HEK293T (cell line): Measurements from ENCODE around the gene SHC4.

ENCODE experiments used
- ARNT ChIP-seq: fragments of 450-650 bp; IDR thresholded peaks from 2 replicates; pipeline ENCODE4 v1.6.1; 2017; ENCODE audit warnings: mild to moderate bottlenecking
- BHLHE40 ChIP-seq: fragments of 450-650 bp; IDR thresholded peaks from 2 replicates; pipeline ENCODE4 v1.6.1; 2016; ENCODE audit warnings: mild to moderate bottlenecking, moderate library complexity, borderline replicate concordance
- ELF4 ChIP-seq: fragments of 450-650 bp; IDR thresholded peaks from 2 replicates; pipeline ENCODE4 v1.6.1; 2017; ENCODE audit warnings: antibody characterized with exemption
- FOXM1 ChIP-seq: fragments of 450-650 bp; IDR thresholded peaks from 2 replicates; pipeline ENCODE4 v1.6.1; 2017; ENCODE audit warnings: mild to moderate bottlenecking, borderline replicate concordance
- HDGF ChIP-seq: fragments of 450-650 bp; IDR thresholded peaks from 2 replicates; pipeline ENCODE4 v1.6.1; 2017; ENCODE audit warnings: antibody characterized with exemption, borderline replicate concordance
- LEF1 ChIP-seq: fragments of 450-650 bp; IDR thresholded peaks from 2 replicates; pipeline ENCODE4 v1.6.1; 2017; ENCODE audit warnings: mild to moderate bottlenecking, borderline replicate concordance
- SP1 ChIP-seq: fragments of 450-650 bp; IDR thresholded peaks from 2 replicates; pipeline ENCODE4 v1.6.1; 2017
- TARDBP ChIP-seq: fragments of 450-650 bp; IDR thresholded peaks from 2 replicates; pipeline ENCODE4 v1.6.1; 2016
- ZNF384 ChIP-seq: fragments of 450-650 bp; IDR thresholded peaks from 2 replicates; pipeline ENCODE4 v1.6.1; 2016
- TF ChIP-seq, protein P1 (sequence below): fragments of 450-650 bp; IDR thresholded peaks from 2 replicates; pipeline ENCODE4 v1.6.1; 2016

DNA sequence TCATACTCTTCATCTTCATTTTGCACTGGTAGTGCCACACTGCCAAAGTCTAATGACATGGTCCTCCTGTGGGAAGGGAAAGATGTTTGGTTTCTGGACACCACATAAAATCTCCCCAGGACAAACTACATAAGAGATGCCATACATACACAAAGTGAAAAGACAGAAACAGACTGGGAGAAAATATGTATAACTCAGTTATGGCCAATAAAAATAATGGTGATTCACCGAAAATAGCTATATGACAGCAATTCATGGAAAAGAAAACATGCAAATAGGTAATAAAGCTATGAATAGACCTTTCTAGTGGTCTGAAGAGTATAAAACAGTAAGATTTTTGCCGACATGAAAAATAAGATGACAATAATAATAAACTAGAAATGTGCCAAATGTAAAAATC, 158.1 kb downstream of the SHC4 start:
- no peak for TF ChIP-seq ARNT
- TF ChIP-seq ZNF384: no peak
- TF ChIP-seq, protein P1, sequence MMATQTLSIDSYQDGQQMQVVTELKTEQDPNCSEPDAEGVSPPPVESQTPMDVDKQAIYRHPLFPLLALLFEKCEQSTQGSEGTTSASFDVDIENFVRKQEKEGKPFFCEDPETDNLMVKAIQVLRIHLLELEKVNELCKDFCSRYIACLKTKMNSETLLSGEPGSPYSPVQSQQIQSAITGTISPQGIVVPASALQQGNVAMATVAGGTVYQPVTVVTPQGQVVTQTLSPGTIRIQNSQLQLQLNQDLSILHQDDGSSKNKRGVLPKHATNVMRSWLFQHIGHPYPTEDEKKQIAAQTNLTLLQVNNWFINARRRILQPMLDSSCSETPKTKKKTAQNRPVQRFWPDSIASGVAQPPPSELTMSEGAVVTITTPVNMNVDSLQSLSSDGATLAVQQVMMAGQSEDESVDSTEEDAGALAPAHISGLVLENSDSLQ: no peak
- TF ChIP-seq SP1: no peak
- no peak for TF ChIP-seq BHLHE40
- no peak for TF ChIP-seq FOXM1
- no peak for TF ChIP-seq HDGF
- TF ChIP-seq TARDBP: no peak
- no peak for TF ChIP-seq LEF1
- TF ChIP-seq ELF4: no peak
